IMR-90 (cell line): ENCODE measurements around the gene PRUNE2. TPM values are rescaled to one million over a fixed set of nuclear protein-coding genes. Genes with fewer than 3 reads are reported as not detected.

ENCODE experiments used
- ATAC-seq: fragments of 200-7000 bp; cut with Tn5 transposase; 2 replicates; pipeline ENCODE4 v1.9.1; 2020; ENCODE audit warnings: low read depth, mild to moderate bottlenecking, moderate library complexity
- BruUV-seq: library from RNA; stranded (reverse); fragments of 400-500 nt; replicated peaks from 2 replicates; lab custom pipeline; 2021; lab: Mats Ljungman, UMichigan
- CTCF ChIA-PET: fragments of 300-600 bp; formaldehyde crosslinking; extraction: SDS; loops from one replicate; lab custom pipeline; 2021; ENCODE audit warnings: antibody characterized with exemption; lab: Yijun Ruan, JAX
- POLR2A ChIA-PET: fragments of 300-600 bp; sonication (Branson Sonifier 250); formaldehyde crosslinking; loops from one replicate; lab custom pipeline; 2022; ENCODE audit warnings: antibody characterized with exemption; ENCODE audit not compliant: unreplicated experiment; lab: Charles Lee
- DNase-seq: peaks from one replicate; pipeline ENCODE4 v3.0.0; 2013
- H2AFZ ChIP-seq: replicated peaks from 2 replicates; pipeline ENCODE3; 2013; ENCODE audit warnings: low read length, mild to moderate bottlenecking; ENCODE audit not compliant: poor library complexity
- H2AK5ac ChIP-seq: 2 replicates; pipeline ENCODE4 v1.6.1; 2013; ENCODE audit warnings: low read depth, low read length, inconsistent platforms
- H2AK9ac ChIP-seq: replicated peaks from 2 replicates; pipeline ENCODE3; 2013; ENCODE audit warnings: mild to moderate bottlenecking, low read depth, low read length, moderate library complexity; ENCODE audit not compliant: poor library complexity
- H2BK120ac ChIP-seq: 2 replicates; pipeline ENCODE4 v1.6.1; 2013; ENCODE audit warnings: low read depth, low read length, inconsistent platforms
- H2BK15ac ChIP-seq: 3 replicates; pipeline ENCODE4 v1.6.1; 2013; ENCODE audit warnings: low read depth, low read length, inconsistent platforms
- H2BK20ac ChIP-seq: 2 replicates; pipeline ENCODE4 v1.6.1; 2013; ENCODE audit warnings: low read depth, mild to moderate bottlenecking, inconsistent platforms, low read length, moderate library complexity
- H2BK5ac ChIP-seq: 2 replicates; pipeline ENCODE4 v1.6.1; 2013; ENCODE audit warnings: mild to moderate bottlenecking, low read depth, low read length, inconsistent platforms; ENCODE audit not compliant: poor library complexity, severe bottlenecking
- H3K14ac ChIP-seq: replicated peaks from 2 replicates; pipeline ENCODE4 v1.6.1; 2013; ENCODE audit warnings: low read depth, low read length, inconsistent platforms
- H3K18ac ChIP-seq: 2 replicates; pipeline ENCODE4 v1.6.1; 2013; ENCODE audit warnings: low read depth, low read length, control low read depth
- H3K23ac ChIP-seq: 2 replicates; pipeline ENCODE4 v1.6.1; 2013; ENCODE audit warnings: low read depth, low read length, inconsistent platforms
- H3K27ac ChIP-seq: 2 replicates; pipeline ENCODE4 v1.5.1; 2013; ENCODE audit warnings: mild to moderate bottlenecking, control low read depth, low read length; ENCODE audit not compliant: insufficient read depth
- H3K27me3 ChIP-seq: 2 replicates; pipeline ENCODE4 v1.6.1; 2013; ENCODE audit warnings: low read length; ENCODE audit not compliant: control insufficient read depth, insufficient read depth
- H3K36me3 ChIP-seq: 2 replicates; pipeline ENCODE4 v1.6.1; 2013; ENCODE audit warnings: low read length, mixed read lengths; ENCODE audit not compliant: control insufficient read depth, insufficient read depth
- H3K4ac ChIP-seq: 2 replicates; pipeline ENCODE4 v1.6.1; 2013; ENCODE audit warnings: low read depth, low read length, inconsistent platforms
- H3K4me1 ChIP-seq: 2 replicates; pipeline ENCODE4 v1.6.1; 2013; ENCODE audit warnings: low read length, mixed read lengths; ENCODE audit not compliant: control insufficient read depth, insufficient read depth
- H3K4me2 ChIP-seq: 2 replicates; pipeline ENCODE4 v1.6.1; 2013; ENCODE audit warnings: low read depth, mild to moderate bottlenecking, control low read depth, low read length, moderate library complexity
- H3K4me3 ChIP-seq: 2 replicates; pipeline ENCODE4 v1.5.1; 2013; ENCODE audit warnings: low read depth, mild to moderate bottlenecking, control low read depth, low read length, moderate library complexity; ENCODE audit not compliant: insufficient read depth
- H3K56ac ChIP-seq: 2 replicates; pipeline ENCODE4 v1.6.1; 2013; ENCODE audit warnings: low read length, inconsistent platforms; ENCODE audit not compliant: insufficient read depth; ENCODE audit errors: extremely low read depth
- H3K79me1 ChIP-seq, 2 experiments: 2 replicates each; pipeline ENCODE4 v1.6.1; 2013; ENCODE audit warnings: low read length in 2 of 2, inconsistent platforms in 1 of 2, low read depth in 1 of 2
- H3K9ac ChIP-seq: 2 replicates; pipeline ENCODE4 v1.6.1; 2013; ENCODE audit warnings: low read depth, low read length, control low read depth
- H3K9me1 ChIP-seq: 2 replicates; pipeline ENCODE4 v1.6.1; 2013; ENCODE audit warnings: low read length, inconsistent platforms; ENCODE audit not compliant: insufficient read depth
- H3K9me3 ChIP-seq: 2 replicates; pipeline ENCODE4 v1.6.1; 2013; ENCODE audit warnings: low read length; ENCODE audit not compliant: control insufficient read depth, insufficient read depth
- H4K20me1 ChIP-seq: 2 replicates; pipeline ENCODE4 v1.6.1; 2013; ENCODE audit warnings: low read length, inconsistent platforms; ENCODE audit not compliant: insufficient read depth
- H4K5ac ChIP-seq: 2 replicates; pipeline ENCODE4 v1.6.1; 2013; ENCODE audit warnings: mild to moderate bottlenecking, low read depth, low read length, control low read depth
- H4K8ac ChIP-seq, 2 experiments: 2 replicates each; pipeline ENCODE4 v1.6.1; 2013; ENCODE audit warnings: low read depth in 2 of 2, low read length in 2 of 2, control low read depth in 1 of 2, inconsistent platforms in 1 of 2
- H4K91ac ChIP-seq: 2 replicates; pipeline ENCODE4 v1.6.1; 2013; ENCODE audit warnings: low read depth, low read length, inconsistent platforms; ENCODE audit not compliant: insufficient read depth
- BHLHE40 ChIP-seq: fragments of 150-350 bp; IDR thresholded peaks from 2 replicates; pipeline ENCODE4 v1.6.1; 2016; ENCODE audit warnings: mild to moderate bottlenecking, low read depth, low read length
- MAFK ChIP-seq: IDR thresholded peaks from 2 replicates; pipeline ENCODE4 v1.6.1; 2012; ENCODE audit warnings: low read depth, low read length, improper control_type of control experiment
- MXI1 ChIP-seq: IDR thresholded peaks from 2 replicates; pipeline ENCODE4 v1.6.1; 2012; ENCODE audit warnings: low read depth, mild to moderate bottlenecking, low read length, moderate library complexity, borderline replicate concordance
- SMC3 ChIP-seq: fragments of 150-350 bp; IDR thresholded peaks from 2 replicates; pipeline ENCODE4 v1.6.1; 2016; ENCODE audit warnings: low read depth, mild to moderate bottlenecking, antibody characterized with exemption, low read length, moderate library complexity
- WGBS, 2 experiments: methylation state at CpG; one replicate each; pipeline versions ENCODE4 v1.1.5 to v1.1.7; 2013; ENCODE audit warnings: missing lambda C conversion rate in 2 of 2; ENCODE audit not compliant: insufficient read length in 1 of 2; ENCODE audit errors: extremely low coverage in 2 of 2; 5-methylcytosine and 5-hydroxymethylcytosine counted together
- dilution Hi-C: fragments of 300-500 bp; cut with HindIII; formaldehyde crosslinking; loops from one replicate; pipeline ENCODE4 v1.14.3; 2018; ENCODE audit warnings: low sequenced_read_pairs; ENCODE audit not compliant: unreplicated experiment
- in situ Hi-C: fragments of 300-500 bp; cut with MboI; formaldehyde crosslinking; loops from 3 replicates; pipeline ENCODE4 v1.14.3; 2019; ENCODE audit warnings: low sequenced_read_pairs, inconsistent platforms, mixed read lengths
- intact Hi-C: fragments of 100-400 bp; cut with micrococcal nuclease; formaldehyde crosslinking; loops from 2 replicates; pipeline ENCODE4 v1.10.0; 2022
- polyA plus RNA-seq, 3 experiments: library from polyadenylated mRNA; depleted of rRNA; stranded (reverse); fragments of >200 nt; gene quantifications; 2 replicates each; pipeline ENCODE4 v1.2.3, GENCODE V29; 2012; ENCODE audit warnings: low replicate concordance in 1 of 3
- total RNA-seq: library from RNA; depleted of rRNA; stranded (reverse); fragments of >200 nt; gene quantifications from 2 replicates; pipeline ENCODE4 v1.2.3, GENCODE V29; 2012

Gene PRUNE2
- total and polyA plus RNA-seq, 2 of the 4 experiments (the other 2 are of a cell fraction) = 0.70 to 1.6 TPM

- Histone ChIP-seq H3K9me1 (no peaks in the 10 kb centered on the region), H3K36me3 (no peaks in the 10 kb centered on the region), H3K4me1 (no peaks in the 10 kb centered on the region), H2AK5ac (no peak overlapping the region), H4K5ac (no peak overlapping the region), H3K4ac (no peak overlapping the region), H3K18ac (no peak overlapping the region), H3K27me3 (peaks cover 4% of the 10 kb centered on the region; the same call in 1 of the 2 replicates), H2BK20ac (no peak overlapping the region), H3K4me2 (no peak overlapping the region), H2AK9ac (no peak overlapping the region), H3K27ac (no peak overlapping the region), H2BK15ac (no peak overlapping the region), H2BK5ac (no peak overlapping the region), H4K8ac (no peak overlapping the region), H4K91ac (no peak overlapping the region), H3K79me1 (no peaks in the 10 kb centered on the region), H3K14ac (no peak overlapping the region), H3K9ac (no peak overlapping the region), H2BK120ac (no peak overlapping the region), H2AFZ (no peak overlapping the region), H3K56ac (no peak overlapping the region), H3K4me3 (no peak overlapping the region), H3K23ac (no peak overlapping the region), H4K20me1 (no peaks in the 10 kb centered on the region), H3K9me3 (no peaks in the 10 kb centered on the region)
- intact Hi-C loops (no loop called here), dilution Hi-C loops (no loop called here), in situ Hi-C loops (no loop called here)
- TF ChIP-seq SMC3 (no peak), MAFK (no peak), MXI1 (no peak), BHLHE40 (no peak)
- no CpG with 5 or more reads among the region's 5 CpGs for WGBS, 2 experiments
- ChIA-PET POLR2A (no interaction called here), CTCF (interaction anchor here (0.7 kb wide), 1 partner anchor 351 kb away, joined by 7 read pairs; no protein-coding TSS in a partner anchor)
- peak; percentile 17; the same call in 1 of the 2 replicates for ATAC-seq
- DNase-seq = no peak
- BruUV-seq = no TSS peak
Observed at GRCh38 chr9:76772686-76773445, 133.0 kb downstream of the PRUNE2 start.
